ENCODE measurements around the gene NSRP1.
"Not testable (repeated sequence)": the region's sequence is repeated elsewhere in the genome, so short reads cannot be mapped to it uniquely, and the experiment has no call there.

The NSRP1 gene
- long read RNA-seq, donor 1, partial matches to known transcripts = 9 of 14 reads
- long read RNA-seq, donor 1, other reads (novel, unspliced or antisense) = 0 of 14 reads
- long read RNA-seq, donor 2, partial matches to known transcripts = 0 of 8 reads
- long read RNA-seq, donor 2, other reads (novel, unspliced or antisense) = 0 of 8 reads
- long read RNA-seq, donor 3, partial matches to known transcripts = 0 of 3 reads
- long read RNA-seq, donor 3, other reads (novel, unspliced or antisense) = 0 of 3 reads
- long read RNA-seq, donor 4, partial matches to known transcripts = 0 of 8 reads
- long read RNA-seq, donor 4, other reads (novel, unspliced or antisense) = 0 of 8 reads
- long read RNA-seq, donor 5, transcript NSRP1-201 (7 exons, 2,541 nt) = major isoform, 9 of 11 reads
- long read RNA-seq, donor 5, partial matches to known transcripts = 0 of 11 reads
- long read RNA-seq, donor 5, other reads (novel, unspliced or antisense) = 0 of 11 reads
- long read RNA-seq, donor 6, partial matches to known transcripts = 33 of 40 reads
- long read RNA-seq, donor 6, other reads (novel, unspliced or antisense) = 0 of 40 reads
- long read RNA-seq, donor 7 = 0 reads
- long read RNA-seq, donor 8, partial matches to known transcripts = 7 of 13 reads
- long read RNA-seq, donor 8, other reads (novel, unspliced or antisense) = 0 of 13 reads

DNA sequence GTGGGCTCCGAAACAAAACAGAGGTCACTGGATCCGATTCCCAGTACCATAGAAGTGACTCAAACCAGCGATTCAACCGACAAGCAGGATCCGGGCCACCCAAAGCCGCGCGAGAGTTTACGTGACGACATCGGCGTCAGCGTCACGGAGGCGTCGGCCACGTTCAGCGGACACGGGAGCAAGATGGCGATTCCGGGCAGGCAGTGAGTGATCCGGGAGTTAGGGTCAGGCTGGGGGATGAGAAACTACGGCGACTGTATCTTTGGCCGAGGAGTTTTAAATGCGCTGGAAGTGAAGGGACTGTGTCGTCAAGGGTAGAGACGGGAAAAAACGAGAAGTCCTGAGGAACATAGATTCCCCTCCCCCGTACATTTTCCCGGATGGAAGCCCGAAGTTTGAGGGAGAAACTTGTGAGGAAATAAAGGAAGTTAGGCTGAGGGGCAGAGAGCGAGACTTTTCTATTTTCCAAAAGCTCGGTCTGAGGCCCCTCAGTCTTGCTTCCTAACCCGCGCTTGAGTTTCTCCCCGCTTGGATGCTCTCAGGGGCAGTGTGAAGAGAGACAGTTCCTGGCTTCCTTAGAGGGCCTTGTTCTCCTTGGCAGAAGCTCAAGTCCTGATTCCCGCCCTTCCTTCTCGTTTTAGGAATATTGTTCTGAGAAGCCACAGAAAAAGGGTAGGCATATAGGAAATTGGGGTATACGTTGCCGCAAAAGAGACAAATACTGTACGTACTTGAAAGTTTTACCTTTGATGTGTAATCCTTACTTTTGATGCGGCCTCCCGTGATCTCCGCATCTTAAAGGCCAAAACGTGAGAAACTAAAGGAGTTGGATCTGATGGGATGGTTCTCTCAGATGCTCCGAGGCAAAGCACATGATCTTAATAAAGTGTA is at the start of gene NSRP1:
Gene NSRP1 (plus strand): TSS at position 156 of the 891 bp plus-strand sequence. CDS start 28 bp downstream, at position 184.
- peak; percentile 94 for DNase-seq

DNA sequence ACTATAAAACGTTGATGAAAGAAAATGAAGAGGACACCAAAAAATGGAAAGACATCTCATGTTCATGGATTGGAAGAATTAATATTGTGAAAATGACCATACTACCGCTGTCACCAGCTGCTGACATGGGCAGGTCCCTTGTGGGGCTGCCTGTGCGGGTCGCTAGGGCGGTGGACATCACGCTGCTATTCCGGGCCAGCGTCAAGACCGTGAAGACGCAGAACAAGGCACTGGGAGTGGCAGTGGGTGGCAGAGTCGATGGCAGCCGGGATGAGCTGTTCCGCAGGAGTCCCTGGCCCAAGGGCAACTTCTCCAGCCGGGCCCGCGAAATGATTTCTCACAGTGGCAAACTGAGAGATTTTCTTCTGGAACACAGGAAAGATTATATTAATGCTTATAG is 48.2 kb upstream of the NSRP1 start:
- DNase-seq = no peak

- no peak for DNase-seq
Observed at GRCh38 chr17:30074254-30074653, 42.4 kb upstream of the NSRP1 start.

DNA sequence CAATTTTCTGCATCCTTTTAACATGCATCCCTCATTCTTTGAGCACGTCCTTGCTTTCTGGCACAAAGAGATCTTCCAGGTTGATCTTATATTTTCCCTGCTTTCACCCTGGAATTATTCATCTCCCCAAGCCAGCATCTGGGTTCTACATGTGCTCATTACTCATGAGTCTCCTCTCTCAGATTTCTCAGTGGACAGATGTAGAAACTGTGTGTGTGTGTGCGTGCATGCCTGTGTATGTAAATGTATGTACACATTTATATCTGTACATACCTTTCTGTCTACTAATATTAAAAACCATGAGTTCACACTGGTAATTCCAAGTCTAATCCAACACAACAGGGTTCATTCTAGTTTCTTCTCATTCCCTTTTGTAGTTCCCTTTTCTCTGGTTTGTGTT is 41.9 kb upstream of the NSRP1 start:
- DNase-seq = no peak

- DNase-seq = no peak
Observed at GRCh38 chr17:30082773-30083172, 33.8 kb upstream of the NSRP1 start.

DNA sequence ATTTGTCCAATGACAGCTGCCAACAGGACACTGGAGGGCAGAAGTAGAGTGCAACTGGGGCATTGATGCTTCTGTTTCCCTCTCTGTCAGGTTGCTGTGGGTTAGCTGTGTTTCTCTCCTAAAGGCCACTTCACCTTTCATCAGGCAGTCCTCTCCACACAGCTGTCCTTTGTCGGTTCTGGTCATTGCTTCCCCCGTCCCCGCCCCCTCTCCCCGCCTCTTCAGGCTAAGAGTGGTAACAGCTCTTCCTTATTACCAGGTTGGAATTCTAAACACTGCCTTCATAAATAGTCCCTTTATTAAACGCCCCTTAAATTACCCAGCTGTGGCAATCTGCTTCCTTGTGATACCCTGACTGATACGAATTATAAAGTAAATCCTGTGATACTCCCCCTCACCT is 31.8 kb upstream of the NSRP1 start:
- no peak for DNase-seq

- DNase-seq = no peak
Observed at GRCh38 chr17:30086896-30087295, 29.7 kb upstream of the NSRP1 start.

DNA sequence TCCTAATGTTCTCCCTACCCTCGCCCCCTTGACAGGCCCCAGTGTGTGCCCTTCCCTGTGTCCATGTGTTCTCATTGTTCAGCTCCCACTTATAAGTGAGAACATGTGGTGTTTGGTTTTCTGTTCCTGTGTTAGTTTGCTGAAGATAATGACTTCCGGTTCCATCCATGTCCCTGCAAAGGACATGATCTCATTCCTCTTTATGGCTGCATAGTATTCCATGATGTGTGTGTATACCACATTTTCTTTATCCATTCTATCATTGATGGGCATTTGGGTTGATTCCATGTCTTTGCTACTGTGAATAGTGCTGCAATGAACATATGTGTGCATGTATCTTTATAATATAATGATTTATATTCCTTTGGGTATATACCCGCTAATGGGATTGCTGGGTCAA is 29.2 kb upstream of the NSRP1 start:
- not testable (repeated sequence) for DNase-seq

DNA sequence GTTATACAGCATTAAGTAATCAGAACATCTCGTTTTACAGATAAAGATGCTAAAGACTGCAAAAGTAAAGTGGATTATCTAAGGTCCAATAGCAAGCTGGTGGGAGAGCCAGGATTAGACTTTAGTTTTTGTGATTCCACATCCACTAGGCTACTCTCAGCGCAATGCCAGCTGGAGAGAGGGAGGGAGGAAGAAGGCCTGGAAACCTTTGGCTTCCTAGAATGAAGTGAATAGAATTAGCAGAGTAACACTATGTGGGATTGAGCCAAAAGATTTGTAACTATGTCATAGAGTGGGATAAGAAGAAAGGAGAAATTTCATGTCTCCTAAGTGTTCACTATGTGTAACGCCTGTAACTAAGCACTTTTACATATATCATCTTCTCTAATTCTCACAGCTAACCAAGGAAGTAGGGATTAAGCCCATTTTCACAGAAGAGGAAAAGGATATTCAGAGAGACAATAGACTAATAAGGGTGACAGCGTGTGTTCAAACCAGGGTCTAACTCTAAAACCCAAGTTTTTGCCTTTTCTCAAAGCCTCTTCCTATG is 25.4 kb upstream of the NSRP1 start:
- DNase-seq = no peak

DNA sequence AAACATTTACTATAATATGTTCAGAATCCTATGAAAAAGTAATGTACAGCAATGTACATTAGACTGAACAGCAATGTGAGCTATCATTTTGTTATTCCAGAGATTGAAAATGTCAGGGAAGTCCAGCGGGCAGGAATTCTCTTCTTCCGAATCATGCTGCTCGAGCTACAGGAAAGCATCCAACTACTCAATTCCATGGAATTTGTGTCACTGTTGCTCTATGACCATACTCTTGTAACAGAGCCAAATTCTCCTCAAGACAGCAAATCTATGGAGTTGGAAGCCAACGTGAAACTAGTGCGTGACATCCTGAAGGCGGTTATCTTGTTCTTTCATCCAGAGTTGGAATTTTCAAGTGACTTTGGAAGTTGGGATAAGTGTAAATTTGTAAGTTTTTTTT is 24.8 kb upstream of the NSRP1 start:
- DNase-seq = no peak

- no peak for DNase-seq
Observed at GRCh38 chr17:30092886-30093285, 23.7 kb upstream of the NSRP1 start.

DNA sequence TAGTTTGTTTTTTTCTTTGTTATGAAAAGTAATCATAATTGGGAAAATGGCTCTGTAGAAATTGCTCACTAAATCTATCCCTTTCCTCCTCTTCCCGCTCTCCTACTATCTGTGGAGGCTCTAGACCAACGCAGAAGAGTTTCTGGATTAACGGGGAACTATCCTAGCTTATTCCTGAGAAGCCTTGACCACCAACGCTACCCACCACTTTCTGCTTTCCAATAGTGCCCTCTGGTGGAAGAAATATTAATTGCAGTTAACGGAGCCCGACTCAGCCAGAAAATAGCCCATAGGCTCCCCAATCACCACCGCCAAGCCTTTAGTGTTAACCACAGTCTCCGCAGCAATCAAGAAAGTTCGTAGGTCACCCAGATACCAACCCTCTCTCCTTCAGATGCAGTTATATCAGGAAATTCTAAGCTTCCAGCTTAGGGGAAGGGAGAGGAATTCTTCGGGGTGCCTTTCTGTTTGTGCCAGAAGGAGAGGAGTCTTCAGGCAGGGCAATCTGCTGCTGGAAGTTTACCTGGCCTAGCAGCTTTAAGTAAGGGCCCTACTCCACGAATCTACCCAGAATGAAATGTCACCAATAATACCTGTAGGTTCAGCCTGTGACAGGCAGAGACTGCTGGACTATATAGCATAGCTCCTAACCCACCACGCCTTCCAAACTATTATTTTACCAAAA is 23.0 kb upstream of the NSRP1 start:
- peak; percentile 58 for DNase-seq

GRCh38 chr17:30095507-30096244 is 20.9 kb upstream of the NSRP1 start:
- DNase-seq = no peak

- DNase-seq = no peak
Observed at GRCh38 chr17:30101686-30102390, 14.8 kb upstream of the NSRP1 start.

DNA sequence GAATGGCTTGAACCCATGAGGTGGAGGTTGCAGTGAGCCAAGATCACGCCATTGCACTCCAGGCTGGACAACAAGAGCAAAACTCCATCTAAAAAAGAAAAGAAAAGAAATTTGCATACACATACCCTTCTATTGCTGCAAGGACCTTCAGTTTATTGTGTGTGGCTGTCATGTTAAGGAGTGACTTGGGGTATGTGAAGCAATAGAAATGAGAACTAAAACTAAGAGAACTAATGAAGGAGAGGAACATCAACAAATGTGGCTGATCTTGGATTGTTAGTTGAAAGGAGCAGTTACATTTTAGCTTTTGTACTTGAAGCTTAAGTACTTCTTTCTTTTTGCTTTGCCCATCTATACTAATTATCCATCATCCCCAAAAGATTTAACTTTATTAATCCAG is 12.7 kb upstream of the NSRP1 start:
- no peak for DNase-seq

DNA sequence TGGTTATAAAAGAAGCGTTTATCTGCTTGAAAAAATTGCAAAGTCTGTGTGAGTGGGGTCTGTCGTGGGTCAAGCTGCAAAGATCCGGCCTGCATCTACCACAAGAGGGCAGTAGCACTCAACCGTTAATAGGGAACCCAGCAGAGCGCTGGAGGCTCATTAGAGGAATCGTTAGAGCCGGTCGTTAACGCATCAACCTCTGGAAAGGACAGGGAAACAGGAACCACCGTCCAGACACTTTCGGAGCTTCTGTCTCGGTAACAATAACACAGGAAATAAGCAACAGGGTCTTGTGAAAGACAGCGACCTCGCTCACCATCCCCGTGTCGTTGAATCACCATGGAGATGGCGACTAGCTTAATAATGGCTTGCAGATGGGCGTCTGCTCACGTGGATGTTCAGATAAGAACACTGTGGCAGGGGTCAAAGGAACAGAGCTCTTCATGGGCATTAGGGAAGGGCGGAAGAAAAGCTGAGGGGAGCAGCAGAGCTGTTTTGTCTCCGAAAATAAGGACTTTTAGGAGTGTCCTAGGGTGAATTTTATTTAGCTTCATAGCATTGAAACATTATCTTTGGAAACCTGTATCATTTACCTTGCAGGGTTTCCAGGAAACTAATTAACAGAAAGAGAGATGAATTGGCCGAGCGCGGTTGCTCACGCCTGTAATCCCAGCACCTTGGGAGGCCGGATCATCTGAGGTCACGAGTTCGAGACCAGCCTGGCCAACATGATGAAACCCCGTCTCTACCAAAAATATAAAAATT is 11.9 kb upstream of the NSRP1 start:
- DNase-seq = peak; percentile 75

DNA sequence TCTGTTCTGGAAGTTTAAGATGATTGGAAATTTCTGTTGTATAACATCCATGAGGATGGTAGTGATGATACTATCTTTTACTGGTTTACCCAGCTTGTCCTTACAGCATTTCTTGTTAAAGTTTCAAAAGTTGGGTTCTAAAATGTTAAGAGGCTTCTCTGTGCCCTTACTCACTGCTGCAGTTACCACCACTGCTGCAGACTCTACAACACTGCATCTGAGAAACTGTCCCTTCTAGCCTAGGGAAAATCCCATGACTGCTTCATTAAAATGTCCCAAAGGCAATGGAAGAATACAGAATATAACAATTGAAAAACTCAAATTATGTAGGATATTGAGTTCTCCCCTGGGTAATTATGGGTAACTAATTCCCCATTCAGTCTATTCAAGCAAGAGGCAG is 3.8 kb upstream of the NSRP1 start:
- DNase-seq = no peak

DNA sequence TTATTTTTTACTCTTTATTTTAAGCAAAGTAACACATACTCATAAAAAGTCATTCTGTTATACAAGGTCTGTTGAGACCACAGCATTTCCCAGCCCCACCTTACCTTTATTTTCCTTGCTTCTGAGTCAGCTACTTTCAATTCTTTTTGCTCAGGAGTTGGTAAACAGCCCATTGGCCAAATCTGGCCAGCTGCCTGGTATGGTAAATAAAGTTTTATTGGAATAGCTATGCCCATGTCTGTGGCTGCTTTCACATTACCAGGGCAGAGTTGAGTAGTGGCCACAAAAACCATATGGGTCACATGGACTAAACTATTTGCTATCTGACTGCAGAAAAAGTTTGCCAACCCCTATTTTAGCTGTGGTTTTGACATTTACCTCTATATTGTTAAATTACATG is 3.4 kb upstream of the NSRP1 start:
- DNase-seq = no peak

DNA sequence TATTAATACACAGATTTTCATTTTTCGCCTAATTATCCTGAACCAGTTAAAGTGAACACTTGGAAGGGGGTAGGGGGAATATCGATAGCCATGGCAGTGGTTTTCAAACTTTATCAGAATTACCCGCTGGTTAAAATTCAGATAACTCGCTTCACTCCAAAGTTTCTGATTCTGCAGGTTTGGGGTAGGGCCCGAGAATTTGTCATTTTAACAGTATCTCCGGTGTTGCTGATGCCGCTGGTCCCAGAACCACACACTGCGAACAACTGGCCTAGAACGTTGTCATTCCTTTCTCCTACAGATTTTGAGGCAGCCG is 313 bp upstream of the NSRP1 start:
- no peak for DNase-seq

- DNase-seq = no peak
Observed at GRCh38 chr17:30117675-30118081, 1.1 kb downstream of the NSRP1 start.

Data from right kidney (tissue), 9 donors.